ENCODE measurements around the gene EFNB2.

Gene EFNB2

DNA sequence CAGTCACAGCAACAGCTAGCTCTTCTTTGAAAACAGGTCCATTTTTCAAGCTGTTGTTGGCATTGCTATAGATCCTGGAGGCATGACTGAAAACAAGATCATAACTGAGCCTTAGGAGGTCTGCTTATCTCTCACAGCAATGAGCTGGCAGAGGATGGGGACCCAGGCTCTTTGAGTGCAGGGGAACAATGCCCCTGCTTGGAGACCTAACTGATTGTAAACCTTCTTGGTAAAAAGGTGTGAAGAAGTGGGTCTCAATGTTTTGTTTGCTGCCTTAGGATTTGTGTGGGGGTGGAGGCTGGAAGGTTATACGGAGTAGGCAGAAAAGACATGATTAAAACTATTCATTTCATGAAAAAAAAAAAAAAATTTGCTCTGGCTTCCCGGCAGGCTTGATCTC lies 94.6 kb downstream of the EFNB2 start:
- DNase-seq, result no peak
